C4-2B (cell line): ENCODE data around the gene TAAR5.

Source experiments
- CTCF ChIP-seq: fragments of 450-650 bp; conservative IDR thresholded peaks from 2 replicates; pipeline ENCODE4 v1.5.1; 2017; ENCODE audit warnings: mild to moderate bottlenecking
- ZFX ChIP-seq: fragments of 450-650 bp; IDR thresholded peaks from 2 replicates; pipeline ENCODE4 v1.6.1; 2017

GRCh38 chr6:132584698-132585097, 4.8 kb downstream of the TAAR5 start:
- TF ChIP-seq ZFX (no peak), CTCF (no peak)
